Measurements from ENCODE around the gene SERPINF2.

DNA sequence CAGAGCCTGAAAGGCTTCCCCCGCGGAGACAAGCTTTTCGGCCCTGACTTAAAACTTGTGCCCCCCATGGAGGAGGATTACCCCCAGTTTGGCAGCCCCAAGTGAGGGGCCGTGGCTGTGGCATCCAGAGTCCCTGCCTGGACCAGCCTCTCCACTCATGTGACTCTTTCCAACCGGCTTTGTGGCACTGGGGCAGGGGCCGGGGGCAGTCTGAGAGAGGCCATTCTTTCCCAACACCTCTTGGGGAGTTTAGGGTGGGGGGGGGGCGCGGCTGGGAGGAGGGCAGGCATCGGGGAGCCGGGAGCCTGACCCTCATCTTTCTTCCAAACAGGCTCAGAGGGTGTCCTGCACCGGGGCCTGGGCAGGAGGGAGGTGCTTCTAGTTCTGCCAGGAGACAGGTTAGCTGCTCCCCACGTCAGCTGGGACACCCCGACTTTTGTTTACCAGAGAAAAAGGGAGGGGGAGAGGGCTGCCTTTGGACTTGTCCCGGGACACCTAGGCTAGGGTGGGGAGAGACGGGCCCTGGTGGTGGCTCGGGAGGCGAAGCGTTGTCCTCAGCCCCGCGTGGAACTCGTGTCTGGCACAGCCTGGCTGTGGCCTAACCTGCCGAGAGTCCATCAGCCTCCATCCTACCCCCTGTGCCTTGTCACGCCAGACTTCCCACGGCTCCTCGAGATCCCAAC, 11.9 kb downstream of the SERPINF2 start:
- TF ChIP-seq POLR2A (IDR thresholded peaks at IDR 0.05): no peak
- TF ChIP-seq, protein P1, sequence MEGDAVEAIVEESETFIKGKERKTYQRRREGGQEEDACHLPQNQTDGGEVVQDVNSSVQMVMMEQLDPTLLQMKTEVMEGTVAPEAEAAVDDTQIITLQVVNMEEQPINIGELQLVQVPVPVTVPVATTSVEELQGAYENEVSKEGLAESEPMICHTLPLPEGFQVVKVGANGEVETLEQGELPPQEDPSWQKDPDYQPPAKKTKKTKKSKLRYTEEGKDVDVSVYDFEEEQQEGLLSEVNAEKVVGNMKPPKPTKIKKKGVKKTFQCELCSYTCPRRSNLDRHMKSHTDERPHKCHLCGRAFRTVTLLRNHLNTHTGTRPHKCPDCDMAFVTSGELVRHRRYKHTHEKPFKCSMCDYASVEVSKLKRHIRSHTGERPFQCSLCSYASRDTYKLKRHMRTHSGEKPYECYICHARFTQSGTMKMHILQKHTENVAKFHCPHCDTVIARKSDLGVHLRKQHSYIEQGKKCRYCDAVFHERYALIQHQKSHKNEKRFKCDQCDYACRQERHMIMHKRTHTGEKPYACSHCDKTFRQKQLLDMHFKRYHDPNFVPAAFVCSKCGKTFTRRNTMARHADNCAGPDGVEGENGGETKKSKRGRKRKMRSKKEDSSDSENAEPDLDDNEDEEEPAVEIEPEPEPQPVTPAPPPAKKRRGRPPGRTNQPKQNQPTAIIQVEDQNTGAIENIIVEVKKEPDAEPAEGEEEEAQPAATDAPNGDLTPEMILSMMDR (IDR thresholded peaks at IDR 0.05): no peak
